Pancreas (tissue), 10 donors: ENCODE data around the gene SEC23B. TPM values are rescaled to one million over a fixed set of nuclear protein-coding genes. Genes with fewer than 3 reads are reported as not detected.
A peak's percentile ranks its signal among the peaks of the same experiment; 100 is the strongest.

Experiments used
- ATAC-seq, 4 donors: fragments of 200-7000 bp; cut with Tn5 transposase; one replicate each; pipeline versions ENCODE4 v1.8.0 to v1.9.1; 2020; ENCODE audit warnings: mild to moderate bottlenecking in 4 of 4, moderate library complexity in 4 of 4
- DNase-seq, 6 donors: peaks; one replicate each; pipeline ENCODE4 v3.0.0-alpha.2; 2020
- FAIRE-seq: peaks from 2 replicates; lab custom pipeline; 2012; peaks lifted over from hg19 to GRCh38; lab: Jason Lieb, UNC
- H3K27ac ChIP-seq, 4 donors: fragments of 200-600 bp; sonication (generic); 1 replicate in 3 of 4; 2 replicates in 1 of 4; pipeline versions ENCODE4 v1.5.0 to v1.8.0; 2020
- H3K27me3 ChIP-seq, 4 donors: fragments of 200-600 bp; one replicate each; pipeline ENCODE4 v1.8.0; 2021
- H3K36me3 ChIP-seq, 3 donors: fragments of 200-600 bp; sonication (generic) in 1 of 3; one replicate each; pipeline versions ENCODE4 v1.5.0 to v1.8.0; 2020 to 2021
- H3K4me1 ChIP-seq, 3 donors: fragments of 200-600 bp; one replicate each; pipeline ENCODE4 v1.8.0; 2021
- H3K4me3 ChIP-seq, 4 donors: fragments of 200-600 bp; sonication (generic) in 2 of 4; one replicate each; pipeline versions ENCODE4 v1.5.0 to v1.8.0; 2020 to 2021
- H3K9me3 ChIP-seq, 4 donors: fragments of 200-600 bp; one replicate each; pipeline ENCODE4 v1.8.0; 2021
- CTCF ChIP-seq, 4 donors: fragments of 200-600 bp; sonication (generic) in 3 of 4; IDR thresholded peaks; one replicate each; pipeline versions ENCODE4 v1.5.0 to v1.8.0; 2021; ENCODE audit warnings: antibody characterized with exemption in 4 of 4
- whole genome bisulfite sequencing, 2 donors: extraction: QIAGEN DNeasy Blood & Tissue Kit; methylation state at CpG; one replicate each; pipeline ENCODE4 v1.1.7; 2013; 5-methylcytosine and 5-hydroxymethylcytosine counted together
- intact Hi-C, 3 donors: fragments of 100-400 bp; cut with DNase I; formaldehyde crosslinking; loops; one replicate each; pipeline versions ENCODE4 v1.11.1 to v1.14.2; 2022
- polyA plus RNA-seq, 2 donors: library from polyadenylated mRNA; stranded (reverse); fragments of 200-250 nt; gene quantifications; one replicate each; pipeline ENCODE4 v1.2.3, GENCODE V29; 2013
- total RNA-seq, 6 donors: library from RNA; stranded (reverse); fragmentation: NEBNext Ultra II Directional in 4 of 6; extraction: Animal tissue kit (Norgen Biotek cat#: 25700) in 4 of 6; gene quantifications; one replicate each; pipeline versions ENCODE4 v1.2.1 to v1.2.4, GENCODE V29; 2021 to 2023
- donor health status: healthy with polysubstance abuse.
- donor health status: DM: no; HTN: no; CAD: no; lungs with moderate emphysema.
- donor health status: DM: no; HTN: no; CAD: no.
- donor health status: control.
- donor health status: control.
- donor health status: Bipolar disorder and iron deficiency.
- donor health status: DM: yes; HTN: yes; CAD: no.
- donor health status: DM: no; HTN: no; CAD: no.
- donor health status: DM: no; HTN: no; CAD: no.
- donor health status: DM: yes; HTN: yes; CAD: no.

SEC23B gene
- total and polyA plus RNA-seq, 8 donors = 10.1 to 55.8 (median 45.6) TPM

- peaks cover 0 to 4% (median 0%) of the 10 kb centered on the region in 3 donors for H3K4me1 ChIP-seq
- no peaks in the 10 kb centered on the region for H3K9me3 ChIP-seq
- 41 to 48% methylated on average over 1 of the region's 1 CpG for WGBS, 2 donors
- peak; percentile 32 for FAIRE-seq
- no peak for DNase-seq
- intact Hi-C loops = no loop called here
- TF ChIP-seq CTCF (IDR thresholded peaks at IDR 0.05) = no peak
- H3K4me3 ChIP-seq = no peak overlapping the region
- H3K36me3 ChIP-seq = peaks cover 0 to 52% (median 0%) of the 10 kb centered on the region in 3 donors
- H3K27me3 ChIP-seq = no peaks in the 10 kb centered on the region
- ATAC-seq = no peak
- H3K27ac ChIP-seq = no peak overlapping the region
Measured at GRCh38 chr20:18477218-18477617, 30.5 kb upstream of the SEC23B start.

GRCh38 chr20:18477821-18478220 is 29.9 kb upstream of the SEC23B start:
- 53 to 72% methylated on average over 1 of the region's 1 CpG for WGBS, 2 donors
- Histone ChIP-seq H3K36me3 (peaks cover 0 to 54% (median 0%) of the 10 kb centered on the region in 3 donors), H3K9me3 (no peaks in the 10 kb centered on the region), H3K27ac (no peak overlapping the region), H3K4me1 (peaks cover 0 to 4% (median 0%) of the 10 kb centered on the region in 3 donors), H3K27me3 (no peaks in the 10 kb centered on the region), H3K4me3 (no peak overlapping the region)
- intact Hi-C loops = no loop called here
- FAIRE-seq (no peak), ATAC-seq (no peak), DNase-seq (no peak)
- TF ChIP-seq CTCF (IDR thresholded peaks at IDR 0.05) = no peak

GRCh38 chr20:18481596-18481995 is 26.1 kb upstream of the SEC23B start:
- no peak for TF ChIP-seq CTCF (IDR thresholded peaks at IDR 0.05)
- FAIRE-seq = no peak
- H3K36me3 ChIP-seq = peaks cover 0 to 28% (median 0%) of the 10 kb centered on the region in 3 donors

GRCh38 chr20:18488301-18488700 is 19.4 kb upstream of the SEC23B start:
- 96% methylated on average over 3 of the region's 3 CpGs for WGBS, 2 donors
- intact Hi-C loops = no loop called here
- no peak overlapping the region for H3K27ac ChIP-seq
- H3K9me3 ChIP-seq = no peaks in the 10 kb centered on the region
- no peaks in the 10 kb centered on the region for H3K27me3 ChIP-seq
- no peaks in the 10 kb centered on the region for H3K4me1 ChIP-seq
- ATAC-seq (no peak), DNase-seq (no peak), FAIRE-seq (no peak)
- peaks cover 0 to 15% (median 0%) of the 10 kb centered on the region in 3 donors for H3K36me3 ChIP-seq
- no peak for TF ChIP-seq CTCF (IDR thresholded peaks at IDR 0.05)
- H3K4me3 ChIP-seq = no peak overlapping the region

More at GRCh38 chr20:18481596-18481995, 26.1 kb upstream of the SEC23B start:
- ATAC-seq (no peak), DNase-seq (no peak)
- intact Hi-C loops = no loop called here
- Histone ChIP-seq H3K27me3 (no peaks in the 10 kb centered on the region), H3K4me1 (peaks cover 0 to 4% (median 0%) of the 10 kb centered on the region in 3 donors), H3K9me3 (no peaks in the 10 kb centered on the region), H3K27ac (no peak overlapping the region), H3K4me3 (no peak overlapping the region)
- WGBS, 2 donors = 86% methylated on average over 4 of the region's 4 CpGs

- no peak overlapping the region for H3K27ac ChIP-seq
- ATAC-seq = no peak
- H3K4me3 ChIP-seq = peak overlapping the region in 2 of 4 donors; percentile 74
- DNase-seq = no peak
- H3K27me3 ChIP-seq = no peaks in the 10 kb centered on the region
- 11 to 13% methylated on average over 7 of the region's 7 CpGs for WGBS, 2 donors
- intact Hi-C loops = no loop called here
- no peak for TF ChIP-seq CTCF (IDR thresholded peaks at IDR 0.05)
- FAIRE-seq = no peak
- H3K36me3 ChIP-seq = no peaks in the 10 kb centered on the region
- no peaks in the 10 kb centered on the region for H3K9me3 ChIP-seq
- H3K4me1 ChIP-seq = peaks cover 0 to 8% (median 0%) of the 10 kb centered on the region in 3 donors
Measured at GRCh38 chr20:18496042-18496441, 11.7 kb upstream of the SEC23B start.
